ENCODE results near the gene PHLPP2.
A peak's percentile ranks its signal among the peaks of the same experiment; 100 is the strongest.
"Not testable (repeated sequence)": the region's sequence is repeated elsewhere in the genome, so short reads cannot be mapped to it uniquely, and the experiment has no call there.

Gene PHLPP2

DNA sequence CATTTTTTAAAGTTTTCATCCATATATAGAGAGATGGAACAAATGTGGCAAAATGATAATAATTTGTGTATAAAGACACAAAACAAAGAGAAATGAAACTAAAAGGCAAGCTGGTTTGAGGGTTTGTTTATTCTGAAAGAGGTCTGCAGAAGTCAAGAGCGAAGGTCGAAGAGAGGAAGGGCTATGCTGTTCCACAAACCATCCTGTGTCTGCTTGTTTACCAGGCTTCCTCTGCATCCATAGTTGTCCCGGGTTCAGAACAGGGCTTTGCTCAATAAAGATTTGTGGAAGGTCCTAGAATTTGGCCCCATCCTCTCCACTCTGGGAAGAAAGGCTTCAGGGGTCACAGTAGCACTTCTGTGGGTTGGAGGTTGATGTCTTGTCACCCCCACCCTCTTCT lies 100.9 kb downstream of the PHLPP2 start:
- no peak for TF ChIP-seq CTCF (conservative IDR thresholded peaks at IDR 0.05)
- H3K27ac ChIP-seq: no peak overlapping the region

DNA sequence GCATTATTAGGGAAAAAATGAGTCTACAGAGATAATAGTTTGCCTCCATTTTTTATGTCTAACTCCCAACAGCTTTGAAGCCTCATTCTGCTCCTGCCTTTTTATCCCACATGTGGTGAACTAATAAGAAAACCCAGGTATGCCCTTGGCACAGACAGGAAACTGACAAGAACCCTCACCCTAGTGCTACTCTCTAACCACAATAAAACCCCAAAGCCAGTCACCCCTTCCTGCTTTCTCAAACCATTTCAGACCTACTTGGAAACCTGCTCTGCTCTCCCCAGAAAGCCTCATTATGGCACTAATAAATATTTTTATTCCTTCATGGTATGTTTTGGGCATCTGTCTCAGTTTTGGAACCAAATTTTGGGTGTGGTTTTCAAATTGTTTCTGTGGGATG lies 102.4 kb downstream of the PHLPP2 start:
- TF ChIP-seq CTCF (conservative IDR thresholded peaks at IDR 0.05): no peak
- no peak overlapping the region for H3K27ac ChIP-seq

DNA sequence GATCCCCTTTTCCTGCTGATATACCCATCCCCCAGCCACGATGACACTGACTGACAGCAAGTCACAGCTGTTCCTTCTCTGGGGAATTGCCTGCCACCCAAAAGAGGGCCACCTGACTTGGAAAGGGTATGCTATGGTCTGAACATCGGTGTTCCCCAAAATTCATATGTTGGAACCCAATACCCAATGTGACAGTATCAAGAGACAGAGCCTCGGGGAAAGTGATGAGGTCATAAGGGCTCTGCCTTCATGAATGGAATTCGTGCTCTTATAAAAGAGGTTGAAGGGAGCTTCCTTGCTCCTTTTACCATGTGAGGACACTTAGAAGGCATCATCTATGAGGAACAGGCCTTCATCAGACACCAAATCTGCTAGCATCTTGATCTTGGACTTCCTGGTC lies 106.1 kb downstream of the PHLPP2 start:
- no peak overlapping the region for H3K27ac ChIP-seq
- TF ChIP-seq CTCF (conservative IDR thresholded peaks at IDR 0.05): no peak

DNA sequence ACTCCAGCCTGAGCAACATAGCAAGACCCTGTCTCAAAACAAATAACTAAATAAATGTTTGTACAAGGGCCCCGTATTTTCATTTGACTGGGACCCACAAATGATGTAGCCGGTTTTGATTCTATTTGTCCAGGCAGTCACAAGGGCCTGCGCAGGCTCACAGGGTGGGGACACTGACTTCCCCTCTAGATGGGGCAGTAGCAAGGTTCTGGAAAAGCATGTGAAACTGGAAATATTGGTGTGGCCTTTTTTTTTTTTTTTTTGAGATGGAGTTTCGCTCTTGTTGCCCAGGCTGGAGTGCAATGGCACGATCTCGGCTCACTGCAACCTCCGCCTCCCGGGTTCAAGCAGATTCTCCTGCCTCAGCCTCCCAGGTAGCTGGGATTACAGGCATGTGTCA lies 109.5 kb downstream of the PHLPP2 start:
- H3K27ac ChIP-seq: not testable (repeated sequence)

DNA sequence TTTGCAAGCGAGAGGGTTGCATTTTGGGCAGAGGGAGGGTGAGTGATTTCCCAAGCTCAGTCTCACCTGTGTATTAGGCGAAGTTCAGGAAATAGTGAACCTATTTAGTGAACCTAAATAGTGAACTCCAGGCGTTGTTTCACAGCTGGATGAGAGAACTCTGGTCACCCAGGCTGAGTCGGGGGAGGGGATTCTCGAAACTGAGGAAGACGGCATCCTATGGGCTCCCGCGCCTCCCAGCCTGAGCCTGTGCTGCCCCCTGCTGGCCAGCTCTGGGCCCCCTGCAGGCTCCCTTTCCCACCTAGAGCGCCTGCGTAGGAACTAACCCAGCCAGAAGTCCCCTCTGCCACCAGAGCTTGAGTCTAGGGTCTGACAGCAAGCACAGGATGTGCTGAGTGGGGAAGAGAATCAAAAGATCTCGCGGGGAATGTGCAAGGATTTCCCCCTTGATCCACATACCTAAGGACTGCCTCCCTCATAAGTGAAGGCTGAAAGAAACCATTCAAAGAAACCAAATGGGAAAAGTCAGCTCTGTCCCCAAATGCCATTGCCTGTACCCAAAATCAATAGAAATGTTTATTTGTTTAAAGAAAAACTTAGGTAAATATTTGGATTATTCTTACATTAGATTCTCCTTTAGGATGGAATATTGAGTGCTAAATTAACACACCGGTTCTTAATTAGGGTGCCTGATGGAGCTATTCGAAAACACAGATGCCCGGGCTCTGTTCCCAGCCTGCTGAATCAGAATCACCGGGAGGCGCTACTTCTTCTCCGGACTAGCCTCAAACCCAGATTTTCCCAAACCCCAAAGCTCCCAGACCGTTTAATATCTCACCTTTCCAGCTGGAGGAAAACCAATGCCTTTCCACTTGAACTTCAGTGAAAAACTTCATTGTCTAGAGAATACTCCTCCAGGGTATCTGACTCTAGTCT lies 113.3 kb downstream of the PHLPP2 start:
- peak; percentile 91 for TF ChIP-seq CTCF (conservative IDR thresholded peaks at IDR 0.05)
- H3K27ac ChIP-seq: no peak overlapping the region

DNA sequence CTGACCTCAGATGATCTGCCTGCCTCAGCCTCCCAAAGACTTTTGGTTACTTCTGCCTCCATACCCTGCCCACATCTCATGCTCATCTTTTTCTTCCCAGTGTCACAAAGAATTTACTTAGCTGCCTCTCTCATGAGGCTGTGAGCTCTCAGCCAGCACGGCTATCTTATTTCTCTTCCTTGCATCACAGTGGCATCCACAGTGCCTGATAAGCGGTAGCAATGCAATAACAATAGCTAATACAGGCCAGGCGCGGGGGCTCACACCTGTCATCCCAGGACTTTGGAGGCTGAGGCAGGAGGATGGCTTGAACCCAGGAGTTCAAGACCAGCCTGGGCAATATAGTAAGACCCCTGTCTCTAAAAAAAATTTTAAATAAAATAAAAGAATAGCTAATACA lies 114.1 kb downstream of the PHLPP2 start:
- H3K27ac ChIP-seq: no peak overlapping the region
- no peak for TF ChIP-seq CTCF (conservative IDR thresholded peaks at IDR 0.05)

- TF ChIP-seq CTCF (conservative IDR thresholded peaks at IDR 0.05): no peak
These were observed 115.4 kb downstream of the PHLPP2 start for GRCh38 chr16:71609066-71609465.

DNA sequence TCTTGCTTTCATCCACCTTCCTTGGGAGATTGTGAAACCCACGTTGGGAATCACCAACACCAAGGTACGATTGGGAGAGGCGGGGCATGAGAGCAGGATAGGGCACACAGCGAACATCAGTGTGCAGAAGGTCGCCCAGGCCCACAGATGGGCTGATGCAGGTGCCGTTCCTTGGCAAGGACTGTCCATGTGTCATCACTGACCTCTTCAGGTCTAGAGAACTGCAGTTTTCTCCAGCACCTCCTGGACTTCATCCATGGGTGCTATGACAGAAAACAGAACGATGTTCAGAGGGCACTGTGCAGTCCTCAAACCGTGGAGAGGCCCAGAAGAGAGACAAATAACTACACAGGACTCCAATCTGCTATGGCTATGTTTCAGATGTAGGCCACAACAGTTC lies 123.7 kb downstream of the PHLPP2 start:
- TF ChIP-seq CTCF (conservative IDR thresholded peaks at IDR 0.05): no peak
- no peak overlapping the region for H3K27ac ChIP-seq

More at GRCh38 chr16:71609066-71609465, 115.4 kb downstream of the PHLPP2 start:
- no peak overlapping the region for H3K27ac ChIP-seq

DNA sequence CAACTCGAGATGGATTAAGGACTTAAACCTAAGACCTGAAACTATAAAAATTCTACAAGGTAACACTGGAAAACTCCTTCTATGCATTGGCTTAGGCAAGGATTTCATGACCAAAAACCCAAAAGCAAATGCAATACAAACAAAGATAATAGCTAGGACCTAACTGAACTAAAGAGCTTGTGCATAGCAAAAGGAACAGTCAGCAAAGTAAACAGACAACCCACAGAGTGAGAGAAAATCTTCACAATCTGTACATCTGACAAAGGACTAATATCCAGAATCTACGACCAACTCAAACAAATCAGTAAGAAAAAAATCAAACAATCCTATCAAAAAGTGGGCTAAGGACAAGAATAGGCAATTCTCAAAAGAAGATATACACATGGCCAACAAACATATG lies 126.1 kb downstream of the PHLPP2 start:
- H3K27ac ChIP-seq: not testable (repeated sequence)

DNA sequence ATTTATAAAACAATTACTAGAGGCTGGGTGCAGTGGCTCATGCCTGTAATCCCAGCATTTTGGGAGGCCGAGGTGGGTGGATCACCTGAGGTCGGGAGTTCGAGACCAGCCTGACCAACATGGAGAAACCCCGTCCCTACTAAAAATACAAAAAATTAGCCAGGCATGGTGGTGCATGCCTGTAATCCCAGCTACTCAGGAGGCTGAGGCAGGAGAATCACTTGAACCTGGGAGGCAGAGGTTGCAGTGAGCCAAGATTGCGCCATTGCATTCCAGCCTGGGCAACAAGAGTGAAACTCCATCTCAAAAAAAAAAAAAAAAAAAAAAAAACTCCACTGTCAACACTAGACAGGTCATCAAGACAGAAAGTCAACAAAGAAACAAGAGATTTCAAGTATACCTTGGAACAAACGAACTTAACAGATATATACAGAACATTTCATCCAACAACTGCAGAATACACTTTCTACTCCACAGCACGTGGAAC lies 129.1 kb downstream of the PHLPP2 start:
- not testable (repeated sequence) for H3K27ac ChIP-seq
